Lower lobe of right lung (tissue), 2 donors: ENCODE results near the gene MELK. TPM values are rescaled to one million over a fixed set of nuclear protein-coding genes. Genes with fewer than 3 reads are reported as not detected.
"Not testable (repeated sequence)": the region's sequence is repeated elsewhere in the genome, so short reads cannot be mapped to it uniquely, and the experiment has no call there.

Experiments
- ATAC-seq, 2 donors: fragments of 200-7000 bp; cut with Tn5 transposase; one replicate each; pipeline ENCODE4 v1.9.1; 2020 to 2022; ENCODE audit warnings: mild to moderate bottlenecking in 2 of 2, moderate library complexity in 2 of 2
- DNase-seq: peaks from one replicate; pipeline ENCODE4 v3.0.0-alpha.2; 2020
- H3K27ac ChIP-seq: fragments of 200-600 bp; one replicate; pipeline ENCODE4 v1.8.0; 2022
- H3K27me3 ChIP-seq: fragments of 200-600 bp; one replicate; pipeline ENCODE4 v1.8.0; 2022; ENCODE audit warnings: low read depth
- H3K36me3 ChIP-seq: fragments of 200-600 bp; one replicate; pipeline ENCODE4 v1.8.0; 2022; ENCODE audit warnings: mild to moderate bottlenecking
- H3K4me1 ChIP-seq: fragments of 200-600 bp; one replicate; pipeline ENCODE4 v1.8.0; 2022
- H3K4me3 ChIP-seq: fragments of 200-600 bp; one replicate; pipeline ENCODE4 v1.8.0; 2022; ENCODE audit warnings: mild to moderate bottlenecking
- H3K9me3 ChIP-seq: fragments of 200-600 bp; one replicate; pipeline ENCODE4 v1.8.0; 2022
- CTCF ChIP-seq: fragments of 200-600 bp; IDR thresholded peaks from one replicate; pipeline ENCODE4 v1.8.0; 2022; ENCODE audit warnings: antibody characterized with exemption, mild to moderate bottlenecking
- intact Hi-C: fragments of 100-400 bp; cut with DNase I; formaldehyde crosslinking; loops from one replicate; pipeline ENCODE4 v1.11.0; 2022
- total RNA-seq: library from RNA; stranded (reverse); fragmentation: NEBNext Ultra II Directional; extraction: Animal tissue kit (Norgen Biotek cat#: 25700); gene quantifications from one replicate; pipeline ENCODE4 v1.2.1, GENCODE V29; 2021
- donor health status: DM: no; HTN: yes; CAD: no; lungs with severe emphysema.

Gene MELK
- total RNA-seq, 1 donor from 2014 or later = 1.7 TPM

GRCh38 chr9:36551129-36551528, 21.6 kb upstream of the MELK start:
- H3K4me1 ChIP-seq = no peaks in the 10 kb centered on the region
- no peak overlapping the region for H3K27ac ChIP-seq
- no peaks in the 10 kb centered on the region for H3K27me3 ChIP-seq
- H3K36me3 ChIP-seq = no peaks in the 10 kb centered on the region
- ATAC-seq = no peak
- TF ChIP-seq CTCF = no peak
- no peaks in the 10 kb centered on the region for H3K9me3 ChIP-seq
- H3K4me3 ChIP-seq = no peak overlapping the region
- intact Hi-C loops = no loop called here
- no peak for DNase-seq

DNA sequence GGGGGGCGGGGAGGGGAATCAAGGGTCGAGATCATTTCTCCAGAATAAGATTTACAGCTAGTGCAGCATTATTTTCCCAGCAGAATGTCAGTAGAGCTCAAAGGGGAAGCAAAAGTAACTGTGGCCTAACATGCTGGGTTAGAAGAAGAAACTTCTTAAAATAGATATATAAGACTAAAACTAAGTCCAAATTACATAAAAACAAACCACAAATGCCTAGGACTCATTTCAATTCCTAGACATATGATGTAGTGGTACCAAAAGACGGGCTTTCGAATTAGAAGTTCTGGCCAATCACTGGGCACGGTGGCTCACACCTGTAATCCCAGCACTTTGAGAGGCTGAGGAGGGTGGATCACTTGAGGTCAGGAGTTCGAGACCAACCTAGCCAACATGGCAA, 20.8 kb upstream of the MELK start:
- no peaks in the 10 kb centered on the region for H3K36me3 ChIP-seq
- intact Hi-C loops = no loop called here
- TF ChIP-seq CTCF = no peak
- no peaks in the 10 kb centered on the region for H3K27me3 ChIP-seq
- ATAC-seq = no peak
- H3K4me1 ChIP-seq = no peaks in the 10 kb centered on the region
- H3K9me3 ChIP-seq = no peaks in the 10 kb centered on the region
- no peak overlapping the region for H3K4me3 ChIP-seq
- H3K27ac ChIP-seq = no peak overlapping the region
- DNase-seq = no peak

- H3K4me3 ChIP-seq = no peak overlapping the region
- H3K27ac ChIP-seq = no peak overlapping the region
- no peak for TF ChIP-seq CTCF
- no peak for DNase-seq
- intact Hi-C loops = loop anchor here (5.0 kb wide), 1 partner anchor 152 kb away; no protein-coding TSS in a partner anchor
- H3K27me3 ChIP-seq = no peaks in the 10 kb centered on the region
- no peak for ATAC-seq
- H3K4me1 ChIP-seq = no peaks in the 10 kb centered on the region
- no peaks in the 10 kb centered on the region for H3K9me3 ChIP-seq
- H3K36me3 ChIP-seq = no peaks in the 10 kb centered on the region
Observed at GRCh38 chr9:36559036-36559695, 13.5 kb upstream of the MELK start.

DNA sequence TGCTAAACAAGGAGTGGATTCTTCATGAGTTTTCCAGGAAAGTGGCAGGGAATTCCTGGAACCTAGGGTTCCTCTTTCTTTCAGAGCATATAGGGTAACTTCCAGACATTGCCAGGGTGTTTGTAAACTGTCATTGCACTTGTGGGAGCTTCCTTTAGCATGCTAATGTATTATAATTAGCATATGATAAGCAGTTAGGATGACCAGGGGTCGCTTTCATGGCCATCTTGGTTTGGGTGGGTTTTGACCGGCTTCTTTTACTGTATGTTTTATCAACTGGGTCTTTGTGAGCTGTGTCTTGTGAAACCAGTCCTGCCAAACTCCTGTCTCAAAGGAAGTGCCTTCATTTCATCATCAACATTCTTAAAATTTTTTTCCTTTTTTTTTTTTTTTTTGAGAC, 11.9 kb upstream of the MELK start:
- no peaks in the 10 kb centered on the region for H3K36me3 ChIP-seq

GRCh38 chr9:36562801-36563200, 9.9 kb upstream of the MELK start:
- DNase-seq, intact Hi-C loops, H3K27ac ChIP-seq, ATAC-seq, H3K27me3 ChIP-seq, H3K4me1 ChIP-seq, H3K9me3 ChIP-seq, H3K4me3 ChIP-seq, H3K36me3 ChIP-seq: not testable (repeated sequence)

More for the DNA sequence above, 11.9 kb upstream of the MELK start:
- no peak overlapping the region for H3K27ac ChIP-seq
- no peak for TF ChIP-seq CTCF
- intact Hi-C loops = no loop called here
- DNase-seq (no peak), ATAC-seq (no peak)
- no peaks in the 10 kb centered on the region for H3K9me3 ChIP-seq
- no peaks in the 10 kb centered on the region for H3K27me3 ChIP-seq
- no peak overlapping the region for H3K4me3 ChIP-seq
- no peaks in the 10 kb centered on the region for H3K4me1 ChIP-seq

DNA sequence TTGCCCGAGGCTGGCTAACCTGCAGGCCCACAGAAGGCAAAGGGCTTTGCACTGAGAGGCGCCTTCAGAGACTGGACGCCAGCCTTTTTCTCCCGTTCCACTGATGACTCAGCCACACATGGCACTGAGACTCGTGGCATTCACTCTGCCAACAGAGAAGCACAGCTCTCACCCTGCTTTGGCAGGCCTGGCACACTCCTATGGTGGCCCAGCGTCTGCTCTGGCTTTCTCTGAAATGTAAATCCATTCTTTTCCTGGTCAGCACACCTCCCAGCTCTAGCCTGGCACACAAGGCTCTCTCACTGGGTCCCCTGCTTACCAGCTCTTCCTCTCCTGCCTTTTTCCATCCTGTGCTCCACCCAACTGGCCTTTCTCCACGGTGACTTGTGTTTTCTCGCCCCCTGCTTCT, 5.9 kb upstream of the MELK start:
- Histone ChIP-seq H3K9me3 (no peaks in the 10 kb centered on the region), H3K4me3 (no peak overlapping the region), H3K36me3 (no peaks in the 10 kb centered on the region), H3K4me1 (peaks cover under 1% of the 10 kb centered on the region), H3K27me3 (no peaks in the 10 kb centered on the region), H3K27ac (no peak overlapping the region)
- ATAC-seq = no peak
- intact Hi-C loops = no loop called here
- no peak for DNase-seq
- no peak for TF ChIP-seq CTCF

GRCh38 chr9:36568681-36569080, 4.0 kb upstream of the MELK start:
- intact Hi-C loops, DNase-seq, H3K9me3 ChIP-seq, H3K27ac ChIP-seq, H3K4me3 ChIP-seq, H3K36me3 ChIP-seq, ATAC-seq, H3K27me3 ChIP-seq: not testable (repeated sequence)
- peaks cover 13% of the 10 kb centered on the region for H3K4me1 ChIP-seq
